Liver (tissue), 9 donors: ENCODE data around the gene SGIP1. TPM values are rescaled to one million over a fixed set of nuclear protein-coding genes. Genes with fewer than 3 reads are reported as not detected.

Source experiments
- DNase-seq: peaks from one replicate; pipeline ENCODE4 v3.0.0-alpha.2; 2017; ENCODE audit warnings: low spot score
- H3K27ac ChIP-seq, 2 donors: one replicate each; pipeline ENCODE4 v1.7.0; 2013; ENCODE audit warnings: inconsistent platforms in 2 of 2, low read length in 2 of 2, control low read depth in 1 of 2, low read depth in 1 of 2, mild to moderate bottlenecking in 1 of 2
- H3K27me3 ChIP-seq, 4 donors: one replicate each; pipeline versions ENCODE4 v1.6.1 to v1.7.0; 2013; ENCODE audit warnings: low read length in 3 of 4, inconsistent platforms in 1 of 4, mild to moderate bottlenecking in 1 of 4, moderate library complexity in 1 of 4; ENCODE audit not compliant: control insufficient read depth in 4 of 4, insufficient read depth in 4 of 4
- H3K36me3 ChIP-seq, 4 donors: one replicate each; pipeline versions ENCODE4 v1.6.1 to v1.7.0; 2013; ENCODE audit warnings: low read length in 3 of 4, mild to moderate bottlenecking in 3 of 4, low read depth in 1 of 4, moderate library complexity in 1 of 4; ENCODE audit not compliant: control insufficient read depth in 4 of 4, insufficient read depth in 3 of 4
- H3K4me1 ChIP-seq, 4 donors: one replicate each; pipeline versions ENCODE4 v1.6.1 to v1.7.0; 2013; ENCODE audit warnings: low read length in 3 of 4, mild to moderate bottlenecking in 3 of 4, moderate library complexity in 1 of 4; ENCODE audit not compliant: control insufficient read depth in 4 of 4, insufficient read depth in 4 of 4
- H3K4me3 ChIP-seq, 3 donors: one replicate each; pipeline versions ENCODE4 v1.6.1 to v1.7.0; 2013; ENCODE audit warnings: low read length in 3 of 3, control low read depth in 1 of 3, low read depth in 1 of 3, mild to moderate bottlenecking in 1 of 3
- H3K9ac ChIP-seq, 2 donors: one replicate each; pipeline ENCODE4 v1.7.0; 2013; ENCODE audit warnings: low read length in 2 of 2, mild to moderate bottlenecking in 2 of 2, moderate library complexity in 2 of 2, control low read depth in 1 of 2, low read depth in 1 of 2
- H3K9me3 ChIP-seq, 4 donors: one replicate each; pipeline versions ENCODE4 v1.6.1 to v1.7.0; 2013; ENCODE audit warnings: low read length in 3 of 4; ENCODE audit not compliant: control insufficient read depth in 4 of 4
- EGR1 ChIP-seq, 2 donors: IDR thresholded peaks; 2 replicates each; pipeline ENCODE4 v1.6.1; 2016 to 2018; ENCODE audit warnings: antibody characterized with exemption in 2 of 2, low read depth in 2 of 2
- FOXA1 ChIP-seq: IDR thresholded peaks from 2 replicates; pipeline ENCODE4 v1.6.1; 2016; ENCODE audit warnings: antibody characterized with exemption
- FOXA2 ChIP-seq: IDR thresholded peaks from 2 replicates; pipeline ENCODE4 v1.6.1; 2016; ENCODE audit warnings: antibody characterized with exemption
- GABPA ChIP-seq, 2 donors: IDR thresholded peaks in 1 of 2; conservative IDR thresholded peaks in 1 of 2; 2 replicates each; pipeline ENCODE4 v1.6.1; 2016; ENCODE audit warnings: antibody characterized with exemption in 2 of 2, mild to moderate bottlenecking in 1 of 2, moderate library complexity in 1 of 2
- HNF4A ChIP-seq, 2 donors: conservative IDR thresholded peaks; 2 replicates each; pipeline ENCODE4 v1.6.1; 2016; ENCODE audit warnings: antibody characterized with exemption in 2 of 2, mild to moderate bottlenecking in 2 of 2
- HNF4G ChIP-seq: IDR thresholded peaks from 2 replicates; pipeline ENCODE4 v1.6.1; 2016; ENCODE audit warnings: antibody characterized with exemption
- JUND ChIP-seq, 2 donors: IDR thresholded peaks; 2 replicates each; pipeline ENCODE4 v1.6.1; 2016; ENCODE audit warnings: antibody characterized with exemption in 2 of 2
- NR2F2 ChIP-seq: IDR thresholded peaks from 2 replicates; pipeline ENCODE4 v1.6.1; 2016; ENCODE audit warnings: antibody characterized with exemption
- RAD21 ChIP-seq, 2 donors: IDR thresholded peaks; 2 replicates each; pipeline ENCODE4 v1.6.1; 2016; ENCODE audit warnings: antibody characterized with exemption in 2 of 2, mild to moderate bottlenecking in 2 of 2
- RXRA ChIP-seq, 2 donors: IDR thresholded peaks; 2 replicates each; pipeline ENCODE4 v1.6.1; 2017 to 2018; ENCODE audit warnings: antibody characterized with exemption in 2 of 2, mild to moderate bottlenecking in 1 of 2
- SP1 ChIP-seq: IDR thresholded peaks from 2 replicates; pipeline ENCODE4 v1.6.1; 2018; ENCODE audit warnings: antibody characterized with exemption, mild to moderate bottlenecking
- TAF1 ChIP-seq: conservative IDR thresholded peaks from 2 replicates; pipeline ENCODE4 v1.6.1; 2016; ENCODE audit warnings: antibody characterized with exemption, mild to moderate bottlenecking
- YY1 ChIP-seq: IDR thresholded peaks from 2 replicates; pipeline ENCODE4 v1.6.1; 2016; ENCODE audit warnings: antibody characterized with exemption, mild to moderate bottlenecking
- WGBS: extraction: QIAGEN DNeasy Blood & Tissue Kit; methylation state at CpG from one replicate; pipeline ENCODE4 v1.1.7; 2013; 5-methylcytosine and 5-hydroxymethylcytosine counted together
- polyA plus RNA-seq, 2 donors: library from polyadenylated mRNA; stranded (reverse) in 1 of 2; unstranded in 1 of 2; fragments of 200-250 nt in 1 of 2; fragments of >200 nt in 1 of 2; fragmentation: Nextera tagmentation in 1 of 2; extraction: Ambion mirVana in 1 of 2; gene quantifications; one replicate each; pipeline versions ENCODE4 v1.2.1 to v1.2.3, GENCODE V29; 2013 to 2015
- total RNA-seq, 2 donors: library from RNA; depleted of rRNA; stranded (reverse); fragments of >200 nt; gene quantifications; one replicate each; pipeline ENCODE4 v1.2.3, GENCODE V29; 2014
- TF ChIP-seq, protein P1 (sequence below): fragments of 150-350 bp; IDR thresholded peaks from 2 replicates; pipeline ENCODE4 v1.5.1; 2017; ENCODE audit warnings: improper control_type of control experiment, low read depth, low read length; ENCODE audit not compliant: missing input control
- TF ChIP-seq, protein P2 (sequence below): IDR thresholded peaks from 2 replicates; pipeline ENCODE4 v1.6.1; 2016; ENCODE audit warnings: antibody characterized with exemption, mild to moderate bottlenecking
- TF ChIP-seq, protein P3 (sequence below): IDR thresholded peaks from 2 replicates; pipeline ENCODE4 v1.6.1; 2016; ENCODE audit warnings: antibody characterized with exemption
- TF ChIP-seq, protein P4 (sequence below): IDR thresholded peaks from 2 replicates; pipeline ENCODE4 v1.6.1; 2016; ENCODE audit warnings: antibody characterized with exemption
- TF ChIP-seq, protein P5 (sequence below): IDR thresholded peaks from 2 replicates; pipeline ENCODE4 v1.6.1; 2016; ENCODE audit warnings: antibody characterized with exemption
- donor health status: healthy.
- donor health status: healthy.
- donor health status: healthy.
- donor health status: healthy.
- donor health status: healthy.

The SGIP1 gene
- total and polyA plus RNA-seq, 4 donors: 0.09 to 2.5 (median 0.38) TPM

DNA sequence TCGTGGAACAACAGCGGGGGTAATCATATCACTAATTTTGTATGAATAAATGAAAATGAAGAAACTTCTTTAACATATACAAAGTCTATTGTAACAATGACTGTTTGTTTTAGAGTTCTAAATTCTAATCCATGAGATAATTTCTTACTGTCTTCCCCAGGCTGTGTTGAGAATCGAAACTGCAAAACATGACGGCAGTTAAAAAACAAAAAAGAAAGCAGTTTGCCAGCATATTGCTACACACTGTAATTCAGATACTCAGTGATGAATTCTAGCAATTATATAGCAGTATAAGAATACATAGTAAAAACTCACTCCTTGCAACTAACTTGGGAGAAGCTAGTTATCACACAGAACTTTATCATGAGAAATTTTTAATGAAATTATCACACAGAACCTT lies 245.0 kb downstream of the SGIP1 start:
- H3K36me3 ChIP-seq: peaks cover 0 to 6% (median 0%) of the 10 kb centered on the region in 4 donors
- H3K4me3 ChIP-seq: peak overlapping the region in 1 of 3 donors; percentile 23
- no peaks in the 10 kb centered on the region for H3K27me3 ChIP-seq
- WGBS: 93% methylated on average over 4 of the region's 4 CpGs
- TF ChIP-seq, protein P1, sequence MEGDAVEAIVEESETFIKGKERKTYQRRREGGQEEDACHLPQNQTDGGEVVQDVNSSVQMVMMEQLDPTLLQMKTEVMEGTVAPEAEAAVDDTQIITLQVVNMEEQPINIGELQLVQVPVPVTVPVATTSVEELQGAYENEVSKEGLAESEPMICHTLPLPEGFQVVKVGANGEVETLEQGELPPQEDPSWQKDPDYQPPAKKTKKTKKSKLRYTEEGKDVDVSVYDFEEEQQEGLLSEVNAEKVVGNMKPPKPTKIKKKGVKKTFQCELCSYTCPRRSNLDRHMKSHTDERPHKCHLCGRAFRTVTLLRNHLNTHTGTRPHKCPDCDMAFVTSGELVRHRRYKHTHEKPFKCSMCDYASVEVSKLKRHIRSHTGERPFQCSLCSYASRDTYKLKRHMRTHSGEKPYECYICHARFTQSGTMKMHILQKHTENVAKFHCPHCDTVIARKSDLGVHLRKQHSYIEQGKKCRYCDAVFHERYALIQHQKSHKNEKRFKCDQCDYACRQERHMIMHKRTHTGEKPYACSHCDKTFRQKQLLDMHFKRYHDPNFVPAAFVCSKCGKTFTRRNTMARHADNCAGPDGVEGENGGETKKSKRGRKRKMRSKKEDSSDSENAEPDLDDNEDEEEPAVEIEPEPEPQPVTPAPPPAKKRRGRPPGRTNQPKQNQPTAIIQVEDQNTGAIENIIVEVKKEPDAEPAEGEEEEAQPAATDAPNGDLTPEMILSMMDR: no peak
- no peak for TF ChIP-seq RXRA (IDR thresholded peaks at IDR 0.05)
- no peak for TF ChIP-seq EGR1 (IDR thresholded peaks at IDR 0.05; ENCODE audit: low read depth in 2 of 2)
- no peak for TF ChIP-seq HNF4G
- no peak for TF ChIP-seq RAD21 (IDR thresholded peaks at IDR 0.05)
- TF ChIP-seq, protein P2, sequence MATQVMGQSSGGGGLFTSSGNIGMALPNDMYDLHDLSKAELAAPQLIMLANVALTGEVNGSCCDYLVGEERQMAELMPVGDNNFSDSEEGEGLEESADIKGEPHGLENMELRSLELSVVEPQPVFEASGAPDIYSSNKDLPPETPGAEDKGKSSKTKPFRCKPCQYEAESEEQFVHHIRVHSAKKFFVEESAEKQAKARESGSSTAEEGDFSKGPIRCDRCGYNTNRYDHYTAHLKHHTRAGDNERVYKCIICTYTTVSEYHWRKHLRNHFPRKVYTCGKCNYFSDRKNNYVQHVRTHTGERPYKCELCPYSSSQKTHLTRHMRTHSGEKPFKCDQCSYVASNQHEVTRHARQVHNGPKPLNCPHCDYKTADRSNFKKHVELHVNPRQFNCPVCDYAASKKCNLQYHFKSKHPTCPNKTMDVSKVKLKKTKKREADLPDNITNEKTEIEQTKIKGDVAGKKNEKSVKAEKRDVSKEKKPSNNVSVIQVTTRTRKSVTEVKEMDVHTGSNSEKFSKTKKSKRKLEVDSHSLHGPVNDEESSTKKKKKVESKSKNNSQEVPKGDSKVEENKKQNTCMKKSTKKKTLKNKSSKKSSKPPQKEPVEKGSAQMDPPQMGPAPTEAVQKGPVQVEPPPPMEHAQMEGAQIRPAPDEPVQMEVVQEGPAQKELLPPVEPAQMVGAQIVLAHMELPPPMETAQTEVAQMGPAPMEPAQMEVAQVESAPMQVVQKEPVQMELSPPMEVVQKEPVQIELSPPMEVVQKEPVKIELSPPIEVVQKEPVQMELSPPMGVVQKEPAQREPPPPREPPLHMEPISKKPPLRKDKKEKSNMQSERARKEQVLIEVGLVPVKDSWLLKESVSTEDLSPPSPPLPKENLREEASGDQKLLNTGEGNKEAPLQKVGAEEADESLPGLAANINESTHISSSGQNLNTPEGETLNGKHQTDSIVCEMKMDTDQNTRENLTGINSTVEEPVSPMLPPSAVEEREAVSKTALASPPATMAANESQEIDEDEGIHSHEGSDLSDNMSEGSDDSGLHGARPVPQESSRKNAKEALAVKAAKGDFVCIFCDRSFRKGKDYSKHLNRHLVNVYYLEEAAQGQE: no peak
- no peak for TF ChIP-seq FOXA2
- TF ChIP-seq TAF1: no peak
- no peak for TF ChIP-seq NR2F2
- TF ChIP-seq HNF4A (conservative IDR thresholded peaks at IDR 0.05): no peak
- no peak for TF ChIP-seq YY1
- TF ChIP-seq, protein P3, sequence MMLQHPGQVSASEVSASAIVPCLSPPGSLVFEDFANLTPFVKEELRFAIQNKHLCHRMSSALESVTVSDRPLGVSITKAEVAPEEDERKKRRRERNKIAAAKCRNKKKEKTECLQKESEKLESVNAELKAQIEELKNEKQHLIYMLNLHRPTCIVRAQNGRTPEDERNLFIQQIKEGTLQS: no peak
- TF ChIP-seq, protein P4, sequence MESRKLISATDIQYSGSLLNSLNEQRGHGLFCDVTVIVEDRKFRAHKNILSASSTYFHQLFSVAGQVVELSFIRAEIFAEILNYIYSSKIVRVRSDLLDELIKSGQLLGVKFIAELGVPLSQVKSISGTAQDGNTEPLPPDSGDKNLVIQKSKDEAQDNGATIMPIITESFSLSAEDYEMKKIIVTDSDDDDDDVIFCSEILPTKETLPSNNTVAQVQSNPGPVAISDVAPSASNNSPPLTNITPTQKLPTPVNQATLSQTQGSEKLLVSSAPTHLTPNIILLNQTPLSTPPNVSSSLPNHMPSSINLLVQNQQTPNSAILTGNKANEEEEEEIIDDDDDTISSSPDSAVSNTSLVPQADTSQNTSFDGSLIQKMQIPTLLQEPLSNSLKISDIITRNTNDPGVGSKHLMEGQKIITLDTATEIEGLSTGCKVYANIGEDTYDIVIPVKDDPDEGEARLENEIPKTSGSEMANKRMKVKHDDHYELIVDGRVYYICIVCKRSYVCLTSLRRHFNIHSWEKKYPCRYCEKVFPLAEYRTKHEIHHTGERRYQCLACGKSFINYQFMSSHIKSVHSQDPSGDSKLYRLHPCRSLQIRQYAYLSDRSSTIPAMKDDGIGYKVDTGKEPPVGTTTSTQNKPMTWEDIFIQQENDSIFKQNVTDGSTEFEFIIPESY: no peak
- TF ChIP-seq GABPA (IDR thresholded peaks at IDR 0.05 in 1 of 2, conservative IDR thresholded peaks at IDR 0.05 in 1 of 2): no peak
- TF ChIP-seq SP1: no peak
- TF ChIP-seq, protein P5, sequence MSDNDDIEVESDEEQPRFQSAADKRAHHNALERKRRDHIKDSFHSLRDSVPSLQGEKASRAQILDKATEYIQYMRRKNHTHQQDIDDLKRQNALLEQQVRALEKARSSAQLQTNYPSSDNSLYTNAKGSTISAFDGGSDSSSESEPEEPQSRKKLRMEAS: no peak
- no peak for TF ChIP-seq FOXA1
- no peak for TF ChIP-seq JUND (IDR thresholded peaks at IDR 0.05)
- DNase-seq: no peak
- H3K9ac ChIP-seq: no peak overlapping the region
- no peaks in the 10 kb centered on the region for H3K9me3 ChIP-seq
- no peak overlapping the region for H3K27ac ChIP-seq
- no peaks in the 10 kb centered on the region for H3K4me1 ChIP-seq
